ENCODE measurements around the gene NXPH2.
"Not testable (repeated sequence)": the region's sequence is repeated elsewhere in the genome, so short reads cannot be mapped to it uniquely, and the experiment has no call there.

NXPH2 gene

DNA sequence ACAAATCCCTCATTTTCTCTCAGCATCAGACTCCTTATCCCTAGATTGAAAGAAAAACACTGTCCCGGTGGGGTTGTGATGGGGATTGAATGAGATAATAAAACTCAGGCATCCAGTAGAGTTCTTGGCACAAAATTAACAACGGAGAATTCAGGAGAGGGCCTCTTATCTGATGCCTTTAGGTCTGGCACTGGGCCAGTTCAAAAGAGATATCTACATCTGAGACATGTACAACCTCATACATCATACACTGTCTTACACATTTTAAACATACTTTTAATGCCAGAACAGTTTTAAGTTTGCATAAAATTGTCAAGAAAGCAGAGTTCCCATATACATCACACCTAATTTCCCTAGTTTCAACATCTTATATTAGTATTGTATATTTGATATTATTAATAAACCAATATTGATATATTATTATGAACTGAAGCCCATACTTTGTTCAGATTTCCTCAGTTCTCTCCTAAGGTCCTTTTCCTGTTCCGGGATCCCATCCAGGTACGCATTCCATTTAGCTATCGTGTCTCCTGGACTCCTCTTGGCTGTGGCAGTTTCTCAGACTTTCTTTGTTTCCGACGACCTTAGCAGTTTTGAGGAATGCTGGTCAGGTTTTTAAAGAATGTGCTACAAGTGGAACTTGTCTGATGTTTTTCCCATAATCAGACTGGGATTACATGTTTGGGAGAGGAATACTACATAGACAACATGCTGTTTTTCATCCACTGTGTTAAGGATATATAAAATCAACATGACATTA is 27.8 kb downstream of the NXPH2 start:
- no peak for DNase-seq

DNA sequence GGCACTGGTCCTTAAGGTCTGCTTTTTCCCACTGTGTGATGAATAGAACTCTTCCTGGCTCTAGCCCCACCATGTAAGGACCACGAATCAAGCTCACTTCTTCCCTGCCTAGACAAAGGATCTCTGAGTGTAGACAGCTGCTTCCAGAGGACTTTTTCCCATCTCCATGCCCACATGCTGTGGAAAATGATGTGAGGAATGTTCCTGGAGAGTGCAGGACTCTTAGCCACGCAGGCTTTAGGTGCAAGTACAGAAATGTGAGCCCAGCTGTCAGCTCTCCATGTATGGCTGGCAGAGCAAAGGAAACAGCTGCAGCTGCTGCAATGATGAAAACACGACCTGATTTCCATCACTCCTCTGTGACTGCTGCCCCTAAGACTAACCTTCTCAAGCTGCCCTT is 35.5 kb downstream of the NXPH2 start:
- DNase-seq = peak in 1 of 2 experiments; percentile 27

- no peak for DNase-seq
Observed at GRCh38 chr2:138742441-138743057, 37.6 kb downstream of the NXPH2 start.

DNA sequence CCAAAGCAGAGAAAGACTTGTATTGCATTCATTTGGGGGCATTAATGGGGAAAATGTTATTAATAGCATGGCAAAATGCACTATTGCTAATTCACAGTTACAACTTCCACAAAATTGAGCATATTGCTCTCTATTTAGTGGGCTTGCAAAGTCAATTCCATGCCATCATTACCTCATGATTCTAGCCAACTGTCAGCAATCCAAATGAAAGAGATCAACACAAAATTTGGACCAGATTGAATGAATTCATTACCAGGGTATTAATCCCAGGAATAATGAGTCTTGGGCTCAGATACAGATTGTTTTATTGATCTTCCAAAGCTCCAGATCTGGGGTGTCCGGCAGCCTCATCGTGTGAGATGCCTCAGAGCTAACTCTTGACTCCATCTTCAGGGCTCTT is 38.3 kb downstream of the NXPH2 start:
- DNase-seq = no peak

- not testable (repeated sequence) for DNase-seq
Observed at GRCh38 chr2:138737009-138737554, 43.1 kb downstream of the NXPH2 start.

GRCh38 chr2:138732651-138733050 is 47.5 kb downstream of the NXPH2 start:
- no peak for DNase-seq

GRCh38 chr2:138730497-138731030 is 49.6 kb downstream of the NXPH2 start:
- no peak for DNase-seq

GRCh38 chr2:138727956-138728355 is 52.2 kb downstream of the NXPH2 start:
- DNase-seq = no peak

DNA sequence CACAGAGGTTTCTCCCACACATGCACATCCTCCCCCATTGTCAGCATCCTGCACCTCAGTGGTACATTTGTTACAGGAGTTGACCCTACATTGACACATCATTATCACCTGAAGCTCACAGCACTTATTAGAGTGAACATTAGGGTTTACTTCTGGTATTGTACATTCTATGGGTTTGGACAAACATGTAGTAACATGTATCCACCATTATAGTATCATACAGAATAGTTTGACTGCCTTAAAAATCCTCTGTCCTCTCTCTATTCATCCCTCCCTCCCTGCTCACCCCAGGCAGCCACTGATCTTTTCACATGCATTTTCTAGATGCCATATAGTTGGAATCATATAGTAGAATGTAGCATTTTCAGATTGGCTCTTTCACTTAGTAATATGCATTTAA is 53.5 kb downstream of the NXPH2 start:
- DNase-seq = no peak

DNA sequence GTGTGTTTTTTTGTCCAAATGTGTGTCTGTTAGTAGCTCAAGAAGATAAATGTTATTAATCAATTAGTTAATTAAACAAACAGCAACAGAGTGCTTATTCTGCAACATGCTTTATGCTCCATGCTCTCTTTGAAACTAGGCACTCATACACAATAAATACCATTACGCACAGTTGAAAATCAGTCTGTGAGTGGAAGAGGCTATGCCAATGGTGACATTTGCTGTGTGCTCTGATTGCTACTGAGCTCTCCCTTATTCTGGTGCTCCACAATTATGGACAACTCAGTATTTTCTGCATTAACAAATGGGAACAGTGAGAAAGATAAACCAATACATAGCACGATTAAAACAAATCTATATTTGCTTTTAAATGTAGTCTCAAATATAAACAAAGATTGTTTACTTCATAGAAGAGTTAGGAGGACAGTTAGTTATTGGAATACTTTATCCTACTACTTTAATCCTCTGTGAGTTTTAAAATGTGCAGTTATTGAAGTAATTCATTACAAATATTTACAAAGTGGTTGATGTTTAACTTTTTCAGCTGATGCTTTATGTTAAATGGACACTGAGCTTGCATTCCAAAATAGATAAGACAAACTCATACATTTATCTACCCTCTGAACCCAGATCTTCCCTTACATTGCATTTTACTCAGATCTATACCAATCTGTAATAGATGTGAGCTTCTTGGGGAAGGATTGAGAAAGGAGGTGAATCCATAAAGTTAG is 55.3 kb downstream of the NXPH2 start:
- DNase-seq = no peak

GRCh38 chr2:138724327-138724726 is 55.9 kb downstream of the NXPH2 start:
- no peak for DNase-seq

DNA sequence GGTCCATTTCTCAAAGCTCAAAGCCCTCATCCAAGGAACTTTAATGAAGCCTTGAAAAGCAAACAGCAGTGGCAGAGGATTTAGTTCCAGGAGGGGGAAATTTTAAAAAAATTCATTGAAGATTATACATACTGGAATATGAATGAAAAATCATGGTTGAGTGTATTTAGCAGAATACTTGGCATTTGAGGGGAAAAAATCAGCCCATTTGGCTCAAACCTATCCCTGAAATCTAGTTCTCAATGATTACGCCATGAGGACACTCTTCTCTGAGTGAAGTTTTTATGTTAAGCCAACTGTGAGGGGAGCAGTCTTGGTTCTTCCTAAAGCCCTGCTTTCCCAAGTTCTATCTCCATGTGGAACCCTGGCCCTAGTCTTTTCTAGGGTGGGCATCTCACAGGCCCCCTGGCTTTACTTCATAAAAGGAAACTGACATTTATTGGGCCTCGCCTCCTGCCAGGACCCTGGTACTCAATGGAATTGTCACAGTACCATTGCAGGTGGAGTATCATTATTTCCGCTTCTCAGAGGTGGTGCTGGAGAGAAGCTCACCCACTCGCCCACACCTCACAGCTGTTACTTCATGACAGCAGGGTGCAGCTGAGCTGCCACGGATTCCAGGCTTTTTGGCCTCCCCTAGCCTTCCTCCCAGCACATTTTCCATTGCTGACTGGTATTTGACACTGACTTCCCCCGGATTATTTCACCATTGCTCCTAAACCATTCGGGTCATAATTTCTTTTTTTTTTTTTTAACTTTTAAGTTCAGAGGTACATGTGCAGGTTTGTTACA is 56.8 kb downstream of the NXPH2 start:
- no peak for DNase-seq

DNA sequence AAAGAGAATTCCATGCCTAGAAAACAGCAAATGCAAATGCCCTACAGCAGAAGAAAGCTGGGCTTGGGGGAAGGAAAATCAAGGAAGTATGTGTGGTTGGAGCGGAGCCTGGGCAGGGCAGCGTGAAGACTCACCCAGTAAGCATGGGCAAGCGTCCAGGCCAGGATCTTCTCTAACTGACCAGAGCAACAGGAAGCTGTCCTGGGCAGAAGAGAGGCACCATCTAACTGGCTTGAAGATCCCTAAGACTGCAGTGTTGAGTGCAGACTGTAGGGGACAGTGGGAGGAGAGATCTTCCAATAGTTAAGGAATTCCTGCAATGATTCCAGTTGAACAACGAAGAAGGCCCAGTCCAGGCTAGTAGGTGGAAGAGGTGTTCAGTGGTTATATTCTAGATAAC is 57.9 kb downstream of the NXPH2 start:
- no peak for DNase-seq

DNA sequence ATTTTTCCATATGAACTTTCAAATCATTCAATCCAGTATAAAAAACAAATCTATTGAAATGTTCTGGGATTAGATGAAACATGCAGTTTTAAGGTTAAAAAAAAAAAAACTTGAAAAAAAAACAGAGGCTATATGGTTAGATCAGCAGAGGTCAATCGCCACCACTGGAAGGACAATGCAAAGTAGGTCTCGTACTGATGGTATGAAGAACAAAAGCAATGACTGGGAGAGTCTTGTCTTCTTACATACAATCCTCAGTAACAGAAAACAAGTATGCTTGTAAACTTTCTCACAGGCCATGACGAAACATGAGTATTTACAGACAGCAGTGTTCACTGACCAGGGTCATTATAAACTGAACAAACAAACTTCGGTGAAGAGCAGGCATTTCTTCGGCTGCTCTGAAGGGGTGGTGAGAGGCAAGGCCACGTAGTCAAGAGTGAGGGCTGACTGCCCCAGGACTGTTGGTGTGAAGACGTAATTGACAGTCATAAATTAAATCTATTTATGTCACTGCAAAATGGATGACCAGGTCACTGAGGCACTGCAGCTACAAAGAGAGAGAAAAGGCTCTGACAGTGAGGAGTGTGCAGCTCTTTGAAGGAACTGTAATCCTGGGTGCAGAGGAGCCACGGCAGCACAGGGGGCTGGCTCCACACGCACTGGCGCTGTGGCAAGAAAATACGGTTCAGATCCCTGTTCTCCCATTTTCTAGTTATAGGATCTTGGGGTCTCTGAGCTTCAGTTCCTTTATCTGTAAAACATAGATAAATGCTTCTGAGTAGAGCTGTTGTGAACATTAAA is 60.0 kb downstream of the NXPH2 start:
- DNase-seq = no peak

- DNase-seq = no peak
Observed at GRCh38 chr2:138718405-138718804, 61.8 kb downstream of the NXPH2 start.

- no peak for DNase-seq
Observed at GRCh38 chr2:138716183-138716582, 64.0 kb downstream of the NXPH2 start.

DNA sequence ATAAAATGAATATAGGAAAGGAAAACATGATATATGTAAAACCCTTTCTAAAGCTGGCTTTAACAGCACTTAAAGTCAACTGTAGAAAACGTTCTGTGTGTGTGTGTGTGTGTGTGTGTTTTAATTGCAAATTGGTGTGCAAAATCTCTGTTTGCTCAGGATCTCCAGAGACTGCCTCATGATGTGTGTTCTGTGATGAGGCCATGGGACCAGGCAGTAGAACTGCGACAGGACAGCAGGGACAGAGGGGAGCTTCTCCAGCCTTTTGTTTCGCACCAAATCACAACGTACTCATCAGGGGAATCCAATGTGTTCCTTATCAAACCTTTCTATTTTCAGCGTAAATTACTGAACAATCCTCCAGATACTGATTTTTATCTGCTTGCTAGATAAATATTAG is 66.7 kb downstream of the NXPH2 start:
- no peak for DNase-seq

DNA sequence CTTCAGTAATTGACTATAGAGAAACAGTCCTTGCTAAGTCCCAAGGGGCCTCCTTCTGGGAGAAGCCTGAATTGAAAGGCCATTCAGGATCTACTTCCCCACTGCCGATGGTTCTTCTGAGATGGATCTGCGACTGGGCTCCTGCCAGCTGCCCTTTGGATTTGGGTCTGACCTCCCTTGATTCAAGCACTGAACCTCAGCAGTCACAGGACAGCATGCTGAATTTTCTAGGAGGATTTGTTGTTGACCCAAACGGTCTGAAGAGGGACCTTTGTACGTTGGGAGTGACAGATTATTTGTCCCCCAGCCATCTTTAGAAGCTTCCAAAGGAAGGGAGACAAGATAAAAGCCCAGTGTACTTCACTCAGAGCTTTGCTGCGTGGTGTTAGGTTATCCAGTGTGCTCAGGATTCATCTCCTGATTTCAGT is 67.1 kb downstream of the NXPH2 start:
- no peak for DNase-seq

DNA sequence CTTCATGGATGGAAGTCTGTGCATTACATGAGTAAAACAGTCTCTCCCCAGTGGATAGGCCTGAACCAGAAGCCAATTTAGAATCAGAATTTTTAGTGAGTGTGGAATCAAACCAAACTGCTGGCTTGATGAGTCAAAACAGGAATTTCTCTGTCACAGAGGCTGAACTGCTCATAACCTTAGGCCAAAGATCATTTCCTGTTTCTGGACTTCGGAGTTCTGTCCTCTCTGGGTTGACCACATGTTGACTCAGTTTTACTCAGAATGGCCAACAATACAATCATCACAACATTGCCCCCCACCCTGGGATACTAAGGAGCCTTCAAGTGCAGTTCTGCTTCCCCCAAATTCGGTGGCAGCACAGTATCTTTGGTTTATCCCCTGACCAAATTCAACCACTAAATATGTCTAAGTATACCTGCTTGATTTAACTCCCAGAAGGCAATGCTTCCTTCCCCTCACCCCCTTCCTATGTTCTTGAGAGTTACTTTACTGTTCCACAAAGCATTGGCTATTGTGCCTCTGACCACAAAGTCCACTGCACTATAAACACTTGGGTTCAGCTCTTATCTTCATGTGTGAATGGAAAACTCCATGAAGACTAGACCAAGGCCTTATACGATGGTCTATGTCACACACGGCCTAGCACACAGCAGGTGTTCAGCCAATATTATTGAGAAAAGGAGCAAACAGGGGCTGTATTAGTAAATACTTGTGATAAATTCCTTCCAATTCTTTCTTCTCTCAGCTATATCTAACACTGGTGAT is 67.8 kb downstream of the NXPH2 start:
- DNase-seq = no peak

- DNase-seq = no peak
Observed at GRCh38 chr2:138711812-138712211, 68.4 kb downstream of the NXPH2 start.

DNA sequence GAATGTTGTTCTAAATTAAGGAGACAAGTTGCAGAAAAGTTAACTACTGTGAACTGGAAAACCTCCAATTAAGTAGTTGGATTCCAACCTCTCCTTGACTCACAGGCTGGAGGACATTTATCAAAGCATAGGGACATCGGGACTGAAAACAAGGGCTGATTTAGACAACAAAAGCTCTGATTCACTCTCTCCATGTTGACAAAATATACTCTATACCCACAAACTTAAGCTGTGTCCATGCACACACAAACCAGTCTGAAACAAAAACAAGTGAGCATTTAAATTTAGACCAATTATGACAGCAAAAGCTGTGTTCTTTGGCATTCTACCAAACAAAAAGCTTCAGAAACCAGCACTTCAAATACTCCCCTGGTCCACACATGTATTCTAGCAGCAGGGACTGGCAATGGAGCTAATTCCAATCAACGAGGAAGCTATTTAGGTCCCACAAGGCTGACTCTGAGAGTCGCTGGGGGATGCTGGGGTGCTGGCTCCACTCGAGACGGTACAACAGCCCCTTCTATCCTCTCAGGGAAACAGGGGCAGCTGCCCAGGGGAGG is 71.4 kb downstream of the NXPH2 start:
- no peak for DNase-seq
